ENCODE results near the gene KLHDC8A.
"Not testable (repeated sequence)": the region's sequence is repeated elsewhere in the genome, so short reads cannot be mapped to it uniquely, and the experiment has no call there.

Gene KLHDC8A, protein sequence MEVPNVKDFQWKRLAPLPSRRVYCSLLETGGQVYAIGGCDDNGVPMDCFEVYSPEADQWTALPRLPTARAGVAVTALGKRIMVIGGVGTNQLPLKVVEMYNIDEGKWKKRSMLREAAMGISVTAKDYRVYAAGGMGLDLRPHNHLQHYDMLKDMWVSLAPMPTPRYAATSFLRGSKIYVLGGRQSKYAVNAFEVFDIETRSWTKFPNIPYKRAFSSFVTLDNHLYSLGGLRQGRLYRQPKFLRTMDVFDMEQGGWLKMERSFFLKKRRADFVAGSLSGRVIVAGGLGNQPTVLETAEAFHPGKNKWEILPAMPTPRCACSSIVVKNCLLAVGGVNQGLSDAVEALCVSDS

DNA sequence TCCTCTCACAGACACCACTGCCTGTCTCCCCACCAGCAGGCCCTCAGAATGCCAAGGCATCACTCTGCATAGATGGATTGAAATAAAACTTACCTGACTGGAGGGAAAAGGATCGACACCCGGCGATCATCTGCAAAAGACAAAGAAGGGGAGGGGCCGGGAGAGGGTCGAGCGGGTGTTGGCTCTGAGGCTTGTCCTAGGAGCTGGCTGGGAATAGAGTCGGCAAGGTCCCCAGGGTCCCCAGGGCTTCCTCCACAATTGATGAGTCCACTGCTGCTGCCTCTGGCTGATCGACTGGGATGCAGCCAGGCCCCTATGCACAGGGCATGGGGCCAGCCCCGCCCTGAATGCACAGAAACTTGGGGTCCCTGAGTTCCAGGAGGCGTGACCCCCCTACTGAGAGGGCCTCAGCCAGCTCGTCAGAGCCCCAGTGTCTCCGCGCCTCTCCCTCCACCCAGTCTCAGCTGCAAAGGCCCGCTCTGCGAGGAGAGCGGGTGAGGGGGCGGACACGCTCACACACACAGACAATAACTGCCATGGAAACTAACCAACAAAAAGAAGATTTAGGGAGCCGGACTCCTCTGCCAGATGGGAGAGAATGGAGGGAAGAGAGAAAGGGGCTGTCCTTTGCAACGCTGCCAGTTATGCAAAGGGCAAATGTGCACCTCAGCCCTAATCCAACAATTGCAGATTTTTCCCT lies at the start of gene KLHDC8A:
TSS of gene KLHDC8A (minus strand) at position 483 of the 700 bp plus-strand sequence. CDS start 13,318 bp downstream, outside the sequence.
- DNase-seq (ENCODE audit: low spot score): no peak

DNA sequence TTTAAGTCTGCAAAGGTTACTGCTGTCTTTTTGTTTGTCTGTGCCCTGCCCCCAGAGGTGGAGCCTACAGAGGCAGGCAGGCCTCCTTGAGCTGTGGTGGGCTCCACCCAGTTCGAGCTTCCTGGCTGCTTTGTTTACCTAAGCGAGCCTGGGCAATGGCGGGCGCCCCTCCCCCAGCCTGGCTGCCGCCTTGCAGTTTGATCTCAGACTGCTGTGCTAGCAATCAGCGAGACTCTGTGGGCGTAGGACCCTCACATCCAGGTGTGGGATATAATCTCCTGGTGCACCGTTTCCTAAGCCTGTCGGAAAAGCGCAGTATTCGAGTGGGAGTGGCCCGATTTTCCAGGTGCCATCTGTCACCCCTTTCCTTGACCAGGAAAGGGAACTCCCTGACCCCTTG lies 49.5 kb upstream of the KLHDC8A start:
- DNase-seq (ENCODE audit: low spot score): not testable (repeated sequence)

DNA sequence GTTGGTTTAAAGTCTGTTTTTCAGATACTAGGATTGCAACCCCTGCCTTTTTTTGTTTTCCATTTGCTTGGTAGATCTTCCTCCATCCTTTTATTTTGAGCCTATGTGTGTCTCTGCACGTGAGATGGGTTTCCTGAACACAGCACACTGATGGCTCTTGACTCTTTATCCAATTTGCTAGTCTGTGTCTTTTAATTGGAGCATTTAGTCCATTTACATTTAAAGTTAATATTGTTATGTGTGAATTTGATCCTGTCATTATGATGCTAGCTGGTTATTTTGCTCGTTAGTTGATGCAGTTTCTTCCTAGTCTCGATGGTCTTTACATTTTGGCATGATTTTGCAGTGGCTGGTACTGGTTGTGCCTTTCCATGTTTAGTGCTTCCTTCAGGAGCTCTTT lies 47.8 kb upstream of the KLHDC8A start:
- not testable (repeated sequence) for DNase-seq (ENCODE audit: low spot score)

DNA sequence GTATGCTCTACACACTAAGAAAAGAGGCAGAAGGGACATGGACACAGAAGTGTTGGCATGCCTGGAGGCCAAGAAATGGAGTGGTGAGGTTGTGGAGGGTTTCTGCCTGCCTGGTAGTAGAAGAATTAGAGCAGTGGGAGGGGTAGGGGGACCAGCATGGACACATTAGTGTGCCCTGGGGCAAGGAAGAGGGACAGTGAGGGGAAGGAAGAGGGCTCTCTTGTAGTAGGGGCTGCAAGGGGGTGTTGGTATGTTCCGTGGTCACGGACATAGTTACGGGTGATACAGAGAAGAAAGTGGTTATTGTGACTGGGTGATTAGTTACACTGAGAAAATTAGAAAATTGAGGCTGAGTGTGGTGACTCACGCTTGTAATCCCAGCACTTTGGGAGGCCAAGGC lies 41.9 kb upstream of the KLHDC8A start:
- DNase-seq (ENCODE audit: low spot score): no peak

DNA sequence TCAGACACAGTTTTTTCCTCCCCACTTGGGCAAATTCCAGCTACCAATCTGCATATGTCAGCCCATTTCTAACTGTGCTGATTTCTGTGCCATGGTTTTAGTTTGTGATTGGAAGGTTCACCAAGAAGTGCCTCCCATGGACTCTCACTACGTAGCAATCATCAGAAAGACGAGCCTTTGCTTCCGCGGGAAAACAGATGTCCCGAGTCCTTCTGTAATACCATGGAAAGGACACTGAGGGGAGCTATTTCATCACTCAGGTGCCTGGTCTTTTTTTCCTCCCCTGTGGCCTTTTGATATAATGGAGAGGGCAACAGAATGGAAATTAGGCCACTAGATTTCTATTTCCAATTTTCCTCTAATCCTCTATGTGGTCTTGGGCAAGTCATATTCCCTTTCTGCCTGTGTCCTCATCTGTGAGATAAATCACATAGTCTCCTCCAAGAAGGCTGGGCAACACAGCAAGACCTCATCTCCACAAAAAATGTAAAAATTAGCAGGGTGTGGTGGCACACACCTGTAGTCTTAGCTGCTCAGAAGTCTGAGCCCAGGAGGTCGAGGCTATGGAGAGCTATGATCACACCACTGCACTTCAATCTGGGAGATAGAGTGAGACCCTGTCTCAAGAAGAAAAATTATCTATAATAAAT lies 40.4 kb upstream of the KLHDC8A start:
- peak; percentile 24 for DNase-seq (ENCODE audit: low spot score)

DNA sequence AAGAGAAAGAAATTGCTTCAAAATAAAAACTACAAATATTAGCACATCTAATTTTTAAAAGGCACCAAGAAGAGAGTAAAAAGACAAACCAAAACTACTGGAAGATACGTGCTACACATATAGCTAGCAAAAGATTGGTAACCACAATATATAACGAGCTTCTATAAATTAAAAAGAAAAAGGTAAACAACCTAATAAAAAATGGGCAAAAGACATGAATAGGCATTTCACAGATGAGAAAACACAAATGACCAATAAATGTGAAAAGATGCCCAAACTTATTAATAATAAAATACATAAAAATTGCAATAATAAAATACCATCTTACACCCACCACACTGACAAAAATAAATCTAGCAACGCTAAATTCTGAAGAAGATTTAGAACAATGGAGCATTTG lies 38.9 kb upstream of the KLHDC8A start:
- no peak for DNase-seq (ENCODE audit: low spot score)

DNA sequence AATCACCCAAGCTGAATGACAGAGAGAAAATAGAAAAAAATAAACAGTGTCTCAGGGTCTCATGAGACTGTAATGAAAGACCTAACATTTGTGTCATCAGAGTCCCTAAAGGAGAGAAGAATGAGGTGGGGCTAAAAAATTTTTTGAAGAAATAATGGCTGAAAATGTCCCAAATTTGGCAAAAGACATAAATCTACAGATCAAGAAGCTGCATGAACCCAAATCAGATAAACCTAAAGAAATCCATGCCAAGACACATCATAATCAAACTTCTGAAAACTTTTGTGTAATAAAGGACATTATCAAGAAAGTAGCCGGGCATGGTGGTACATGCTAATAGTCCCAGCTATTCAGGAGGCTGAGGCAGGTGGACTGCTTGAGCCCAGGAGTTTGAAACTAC lies 35.9 kb upstream of the KLHDC8A start:
- no peak for DNase-seq (ENCODE audit: low spot score)

DNA sequence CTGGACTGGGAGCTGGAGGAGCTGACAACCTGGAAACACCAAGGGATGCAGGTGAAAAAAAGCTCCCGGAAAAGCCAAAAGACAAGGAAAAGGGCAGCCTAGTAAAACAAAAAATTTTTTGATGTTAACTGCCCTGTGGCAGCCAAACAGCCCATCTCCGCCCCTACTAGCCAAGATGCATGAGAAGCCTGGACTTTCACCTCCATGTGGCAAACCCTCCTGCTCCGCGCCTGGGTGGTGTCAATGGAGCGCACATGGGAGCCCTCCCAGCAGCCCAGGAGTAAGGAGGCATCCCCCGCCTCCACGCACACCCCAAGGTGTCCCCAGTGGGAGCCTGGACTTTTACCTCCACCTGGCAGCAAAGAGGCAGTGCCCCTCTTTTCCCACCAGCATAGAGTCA lies 34.7 kb upstream of the KLHDC8A start:
- no peak for DNase-seq (ENCODE audit: low spot score)

DNA sequence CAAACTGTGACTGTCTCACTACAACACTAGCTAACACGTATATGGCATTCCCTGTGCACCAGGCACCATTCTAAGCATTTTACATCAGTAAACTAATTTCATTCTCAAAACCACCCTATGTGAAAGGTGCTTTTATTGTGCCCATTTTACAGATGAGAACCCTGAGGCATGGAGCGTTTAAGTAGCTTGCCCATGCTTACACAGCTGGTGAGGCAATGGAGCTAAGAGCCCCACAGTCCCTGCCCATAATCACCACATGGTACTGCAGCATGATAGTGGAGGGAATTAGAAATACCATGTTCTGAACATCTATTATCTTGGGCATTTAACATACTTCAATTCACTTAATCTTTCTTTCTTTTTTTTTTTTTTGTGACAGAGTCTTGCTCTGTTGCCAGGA lies 31.1 kb upstream of the KLHDC8A start:
- DNase-seq (ENCODE audit: low spot score): no peak

DNA sequence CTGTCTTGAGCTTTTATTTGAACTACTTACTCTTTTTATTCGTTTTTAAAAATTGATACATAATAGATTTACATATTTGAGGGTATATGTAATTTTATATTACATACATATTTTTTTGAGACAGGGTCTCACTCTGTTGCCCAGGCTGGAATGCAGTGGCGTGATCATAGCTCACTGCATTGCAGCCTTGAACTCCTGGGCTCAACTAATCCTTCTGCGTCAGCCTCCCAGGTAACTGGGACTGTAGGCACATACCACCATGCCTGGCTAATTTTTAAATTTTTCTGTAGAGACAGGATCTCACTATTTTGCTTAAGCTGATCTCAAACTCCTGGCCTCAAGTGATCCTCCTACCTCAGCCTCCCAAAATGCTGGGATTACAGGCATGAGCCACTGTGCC lies 26.3 kb upstream of the KLHDC8A start:
- DNase-seq (ENCODE audit: low spot score): not testable (repeated sequence)

DNA sequence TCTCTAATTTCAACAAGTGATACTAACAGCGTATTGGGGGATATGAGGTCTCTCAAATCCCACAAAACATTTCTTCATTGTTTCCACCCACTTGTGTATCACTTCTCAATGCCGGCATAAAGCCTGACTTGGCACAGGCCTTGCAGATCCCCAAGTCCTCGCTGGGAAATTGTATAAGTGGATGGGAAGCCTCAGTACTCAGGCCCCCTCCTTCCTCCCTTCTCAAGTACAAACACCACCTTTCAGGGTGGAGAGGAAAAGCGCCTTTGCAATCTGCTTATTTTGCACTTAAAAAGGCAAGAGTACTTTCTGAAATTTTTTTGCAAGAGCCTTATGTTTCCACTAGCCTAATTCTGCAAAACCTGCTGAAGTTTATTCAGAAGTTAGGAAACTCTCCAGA lies 25.8 kb upstream of the KLHDC8A start:
- DNase-seq (ENCODE audit: low spot score): no peak

DNA sequence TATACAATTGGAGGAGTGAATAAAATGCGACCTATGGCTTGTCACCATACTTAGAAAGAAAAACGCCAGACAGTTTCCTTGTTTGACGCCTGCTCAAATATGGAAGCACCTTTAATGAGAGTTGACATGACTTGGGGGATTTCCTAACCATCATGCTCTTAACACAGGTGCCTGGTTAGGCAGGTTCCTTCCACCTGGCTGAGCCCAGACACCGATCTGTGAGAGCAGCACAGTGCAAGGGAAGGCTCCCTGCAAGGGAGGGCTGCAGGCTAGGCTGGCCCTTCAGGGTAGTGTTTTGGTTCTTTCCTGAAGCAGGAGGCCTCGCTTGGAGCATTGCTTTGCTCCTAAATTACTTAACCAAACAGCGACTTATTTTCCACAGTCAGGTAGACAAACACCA lies 24.6 kb upstream of the KLHDC8A start:
- DNase-seq (ENCODE audit: low spot score): no peak

DNA sequence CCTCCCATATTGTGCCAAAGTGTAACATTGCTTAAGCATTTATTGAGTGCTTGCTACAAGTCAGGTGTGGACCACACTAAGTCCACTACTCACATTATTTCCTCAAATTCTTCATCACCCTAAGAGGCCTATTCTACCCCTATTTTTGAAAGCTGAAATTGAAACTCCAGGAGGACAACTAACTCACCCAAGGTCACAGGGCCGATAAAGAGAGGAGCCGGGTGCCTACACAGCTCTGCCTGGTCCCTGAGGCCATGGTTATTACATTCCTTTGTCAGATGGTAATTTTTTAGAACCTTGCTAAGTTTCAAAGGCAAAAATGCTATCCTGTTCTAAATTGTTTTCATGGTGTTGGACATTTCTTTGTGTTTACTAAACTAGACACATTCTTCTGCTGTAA lies 24.2 kb upstream of the KLHDC8A start:
- DNase-seq (ENCODE audit: low spot score): no peak

DNA sequence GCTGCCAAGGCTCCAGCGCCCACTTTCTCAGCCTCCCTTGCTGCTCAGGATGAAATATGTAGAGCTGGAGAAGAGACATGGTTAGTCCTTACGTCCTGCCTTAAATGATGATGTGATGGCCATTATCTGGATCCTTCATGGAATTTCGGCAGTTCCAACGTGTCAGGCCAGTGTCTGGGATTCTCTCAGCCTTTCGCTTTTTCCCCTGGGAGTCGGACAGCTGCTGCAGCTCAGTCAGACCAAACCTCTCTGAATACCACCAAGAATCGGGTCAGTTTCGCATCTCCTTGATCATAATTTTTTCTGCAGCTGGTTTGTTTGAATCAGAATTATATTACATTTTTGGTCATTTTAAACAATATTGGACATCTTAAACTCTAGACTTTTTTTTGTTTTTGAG lies 22.3 kb upstream of the KLHDC8A start:
- no peak for DNase-seq (ENCODE audit: low spot score)

DNA sequence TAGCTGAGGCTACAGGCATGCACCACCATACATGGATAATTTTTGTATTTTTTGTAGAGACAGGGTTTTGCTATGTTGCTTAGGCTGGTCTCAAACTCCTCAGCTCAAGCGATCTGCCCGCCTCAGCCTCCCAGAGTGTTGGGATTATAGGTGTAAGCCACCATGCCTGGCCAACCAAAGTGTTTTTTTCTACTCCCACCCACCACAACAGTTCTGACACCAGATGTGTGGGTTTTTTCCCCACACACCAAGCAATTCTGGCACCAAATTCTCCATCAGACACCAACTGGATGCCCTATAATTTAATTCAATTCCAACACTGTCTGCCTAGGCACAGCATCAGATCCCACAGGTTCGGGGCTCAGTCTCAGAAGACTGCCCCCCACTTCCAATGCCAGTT lies 20.6 kb upstream of the KLHDC8A start:
- no peak for DNase-seq (ENCODE audit: low spot score)

DNA sequence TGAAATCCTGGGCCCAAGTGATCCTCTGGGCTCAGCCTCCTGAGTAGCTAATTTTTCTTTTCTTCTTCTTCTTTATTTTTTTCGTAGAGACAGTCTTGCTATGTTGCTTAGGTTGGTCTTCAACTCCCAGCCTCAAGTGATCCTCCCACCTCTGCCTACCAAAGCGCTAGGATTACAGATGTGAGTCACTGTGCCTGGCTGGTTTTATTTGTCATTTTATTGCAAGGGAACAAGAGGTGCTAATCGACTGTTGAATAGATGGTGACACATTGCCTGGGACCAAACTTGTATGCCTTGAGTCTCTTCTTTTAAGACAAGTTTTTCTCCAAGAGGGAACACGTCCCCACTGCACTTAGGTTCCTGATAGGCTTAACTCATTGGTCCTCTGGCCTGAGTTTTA lies 20.0 kb upstream of the KLHDC8A start:
- DNase-seq (ENCODE audit: low spot score): no peak

DNA sequence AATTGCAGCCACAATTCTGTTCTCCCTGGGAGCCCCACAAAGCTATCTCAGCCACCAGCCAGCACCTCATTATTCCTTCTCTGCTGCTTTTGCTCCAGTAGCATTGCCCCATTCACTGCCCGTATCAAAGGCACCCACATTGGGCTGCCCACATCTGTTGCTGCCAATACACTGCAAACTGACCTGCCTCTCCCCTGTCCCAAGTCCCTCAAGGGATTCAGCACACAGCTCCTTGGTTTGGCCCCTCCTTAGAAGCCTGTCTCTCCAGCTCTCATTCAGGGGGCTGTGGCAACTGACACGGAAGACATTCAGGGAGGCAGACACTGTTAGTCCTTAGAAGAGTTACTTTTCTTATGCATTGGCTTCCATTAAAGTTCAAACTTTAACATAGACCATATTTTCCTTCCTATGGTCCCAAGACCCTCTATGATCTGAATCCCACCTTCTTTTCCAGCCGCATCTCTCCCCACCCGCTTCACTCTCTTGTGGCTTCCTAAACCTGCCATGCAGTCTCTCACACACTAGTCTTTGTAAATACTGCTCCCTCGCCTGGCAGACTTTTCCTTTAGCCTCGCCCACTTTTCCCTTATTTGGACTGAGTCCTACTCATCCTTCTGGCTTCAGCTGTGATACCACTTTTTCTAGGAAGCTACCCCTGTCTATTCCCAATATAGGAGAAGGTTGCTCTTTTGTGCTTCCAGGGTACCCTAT lies 19.3 kb upstream of the KLHDC8A start:
- DNase-seq (ENCODE audit: low spot score): no peak

DNA sequence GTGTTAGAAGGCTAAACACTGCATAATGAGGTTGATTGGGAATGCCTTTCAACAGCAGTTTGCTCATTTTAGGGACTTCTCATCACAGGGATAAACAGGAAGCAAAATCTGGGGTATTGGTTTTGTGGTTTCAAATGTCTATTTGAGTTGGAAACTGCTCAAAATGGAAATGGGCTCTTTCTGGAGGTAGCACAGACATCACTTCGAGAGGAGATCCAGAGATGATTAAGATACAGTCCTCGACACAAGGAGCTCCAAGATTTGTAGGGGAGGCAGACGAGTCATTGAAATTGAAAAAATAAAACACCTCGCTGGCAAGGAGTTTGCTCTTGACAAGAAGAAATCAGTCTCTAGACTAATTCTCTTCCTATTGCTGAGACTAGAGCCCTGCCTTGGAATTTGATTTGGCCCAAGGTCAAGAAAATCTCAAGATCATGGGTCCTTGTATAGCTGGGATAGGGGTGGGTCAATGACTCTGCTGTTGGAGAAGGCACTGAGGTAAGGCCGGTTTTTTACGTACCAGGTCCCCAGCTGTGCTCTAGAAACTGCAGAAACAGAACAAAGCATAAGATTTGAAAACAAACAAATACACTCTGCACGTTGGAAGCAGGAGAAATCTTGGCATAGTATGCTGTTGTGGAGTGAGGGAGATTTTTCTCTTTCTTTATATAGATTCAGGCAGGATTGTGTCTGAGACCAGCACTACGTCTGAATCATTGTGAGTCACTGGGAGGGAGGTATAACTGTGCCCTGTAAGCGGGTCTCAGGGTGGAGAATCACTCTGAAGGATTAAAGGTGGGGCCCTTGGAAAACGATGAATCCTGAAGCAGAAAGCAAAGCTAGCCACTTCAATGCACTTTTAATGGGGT lies 17.7 kb upstream of the KLHDC8A start:
- no peak for DNase-seq (ENCODE audit: low spot score)

DNA sequence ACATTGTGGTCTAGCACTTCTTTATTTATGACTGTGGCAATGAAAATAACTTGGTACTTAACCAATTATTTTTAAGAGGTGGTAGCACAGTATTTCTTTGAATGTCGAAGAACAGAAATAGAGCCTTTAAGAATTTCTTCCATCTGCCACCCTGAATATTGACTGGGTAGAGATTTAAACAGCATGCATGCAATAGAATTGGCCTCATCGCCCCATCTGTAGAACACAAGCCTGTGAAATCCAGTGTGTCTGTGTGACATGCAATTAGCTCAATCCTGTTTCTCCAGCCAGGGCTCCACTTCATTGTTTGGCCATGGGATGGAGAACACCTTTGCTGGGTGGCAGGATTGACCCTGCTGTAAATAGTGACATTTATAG lies 17.1 kb upstream of the KLHDC8A start:
- no peak for DNase-seq (ENCODE audit: low spot score)

DNA sequence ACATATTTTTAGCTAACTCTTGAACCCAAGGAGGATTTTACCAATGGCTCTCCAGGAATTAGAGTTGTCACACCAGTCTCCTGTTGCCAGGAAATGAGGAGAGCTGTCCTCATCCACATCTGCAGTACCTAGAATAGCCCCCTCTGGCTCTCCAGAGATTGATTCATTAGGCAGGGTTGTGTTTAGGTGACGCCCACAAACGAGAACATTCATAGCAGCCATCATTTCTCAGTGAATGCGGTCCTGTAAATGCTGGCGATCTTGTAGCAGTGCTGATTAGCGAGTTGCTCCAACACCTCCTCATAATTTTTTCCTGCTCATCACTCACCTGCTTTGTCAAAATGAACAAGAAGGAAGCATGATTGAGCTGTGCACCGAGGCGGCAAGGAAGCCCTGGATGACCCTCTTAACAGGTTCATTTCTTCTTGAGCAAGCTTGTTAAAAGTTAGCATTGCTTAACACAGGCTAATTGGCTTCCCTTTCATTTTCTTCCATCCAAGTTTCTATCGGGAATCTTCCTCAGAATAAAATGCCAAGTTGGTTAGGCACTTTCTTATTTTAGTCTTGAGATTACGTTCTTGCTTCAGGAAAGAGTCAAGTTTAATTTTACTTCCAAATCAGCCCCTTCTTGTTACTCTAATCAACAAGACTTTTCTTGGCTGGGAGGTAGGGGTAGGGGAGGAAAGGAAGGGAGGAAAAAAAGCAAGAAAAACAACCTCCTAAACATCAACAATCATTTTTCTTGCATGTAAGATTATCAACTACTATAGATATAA lies 16.5 kb upstream of the KLHDC8A start:
- no peak for DNase-seq (ENCODE audit: low spot score)
